PC-9 (cell line): ENCODE measurements around the gene SH3RF1. TPM values are rescaled to one million over a fixed set of nuclear protein-coding genes. Genes with fewer than 3 reads are reported as not detected.
A peak's percentile ranks its signal among the peaks of the same experiment; 100 is the strongest.

Experiments used
- BruUV-seq: library from RNA; stranded (reverse); fragments of 400-500 nt; replicated peaks from 2 replicates; lab custom pipeline; 2021; lab: Mats Ljungman, UMichigan
- CTCF ChIA-PET: fragments of 300-600 bp; sonication (Branson Sonifier 250); formaldehyde crosslinking; loops from one replicate; lab custom pipeline; 2022; ENCODE audit warnings: antibody characterized with exemption; lab: Charles Lee
- POLR2A ChIA-PET: fragments of 300-600 bp; sonication (Branson Sonifier 250); formaldehyde crosslinking; loops from one replicate; lab custom pipeline; 2022; ENCODE audit warnings: antibody characterized with exemption; ENCODE audit not compliant: unreplicated experiment; lab: Charles Lee
- DNase-seq, 2 experiments: peaks; one replicate each; pipeline versions ENCODE4 v3.0.0 to v3.0.0-alpha.2; 2015 to 2022; ENCODE audit warnings: mixed read lengths in 1 of 2
- H2AFZ ChIP-seq: fragments of 200-600 bp; sonication (generic); 2 replicates; pipeline ENCODE4 v1.8.1; 2017; ENCODE audit warnings: antibody characterized with exemption
- H3F3A ChIP-seq: fragments of 200-600 bp; sonication (generic); 2 replicates; pipeline ENCODE4 v1.8.1; 2017; ENCODE audit warnings: antibody characterized with exemption, mild to moderate bottlenecking, low read depth; ENCODE audit not compliant: insufficient read depth
- H3K27ac ChIP-seq: fragments of 200-600 bp; sonication (generic); 2 replicates; pipeline ENCODE4 v1.6.1; 2016; ENCODE audit warnings: mixed run types
- H3K27me3 ChIP-seq: fragments of 200-600 bp; sonication (generic); 2 replicates; pipeline ENCODE4 v1.6.1; 2016; ENCODE audit warnings: low read depth, mixed run types; ENCODE audit not compliant: insufficient read depth
- H3K36me3 ChIP-seq: fragments of 200-600 bp; sonication (generic); 2 replicates; pipeline ENCODE4 v1.6.1; 2016; ENCODE audit warnings: low read depth, mixed run types
- H3K4me1 ChIP-seq: fragments of 200-600 bp; sonication (generic); replicated peaks from 2 replicates; pipeline ENCODE4 v1.6.1; 2016; ENCODE audit warnings: mixed run types; ENCODE audit not compliant: insufficient read depth
- H3K4me2 ChIP-seq: fragments of 200-600 bp; sonication (generic); 2 replicates; pipeline ENCODE4 v1.6.1; 2017; ENCODE audit warnings: mixed run types
- H3K4me3 ChIP-seq: fragments of 200-600 bp; sonication (generic); 2 replicates; pipeline ENCODE4 v1.6.1; 2016; ENCODE audit warnings: mixed run types
- H3K79me2 ChIP-seq: fragments of 200-600 bp; sonication (generic); 2 replicates; pipeline ENCODE4 v1.6.1; 2017; ENCODE audit warnings: low read depth, mixed run types
- H3K9me2 ChIP-seq: fragments of 200-600 bp; sonication (generic); 2 replicates; pipeline ENCODE4 v1.8.1; 2017; ENCODE audit warnings: mild to moderate bottlenecking; ENCODE audit not compliant: insufficient read depth
- H3K9me3 ChIP-seq: fragments of 200-600 bp; sonication (generic); 2 replicates; pipeline ENCODE4 v1.8.1; 2016; ENCODE audit warnings: low read depth; ENCODE audit not compliant: insufficient read depth
- H4K20me1 ChIP-seq: fragments of 200-600 bp; sonication (generic); 2 replicates; pipeline ENCODE4 v1.8.1; 2017; ENCODE audit not compliant: insufficient read depth
- EZH2 ChIP-seq: fragments of 200-600 bp; sonication (generic); IDR thresholded peaks from 2 replicates; pipeline ENCODE4 v1.8.0; 2017; ENCODE audit warnings: antibody characterized with exemption, low read depth
- intact Hi-C: fragments of 100-400 bp; cut with micrococcal nuclease; formaldehyde crosslinking; loops from one replicate; pipeline ENCODE4 v1.10.0; 2022; ENCODE audit not compliant: unreplicated experiment
- total RNA-seq: library from RNA; stranded (reverse); gene quantifications from 2 replicates; pipeline ENCODE4 v1.2.3, GENCODE V29; 2021
- TF ChIP-seq, protein P1 (sequence below): fragments of 200-600 bp; sonication (generic); conservative IDR thresholded peaks from 2 replicates; pipeline ENCODE4 v1.6.1; 2017; ENCODE audit warnings: mixed run types, antibody characterized with exemption, mild to moderate bottlenecking, moderate library complexity

The SH3RF1 gene
- total RNA-seq, 1 experiment from 2014 or later = 26.4 TPM

DNA sequence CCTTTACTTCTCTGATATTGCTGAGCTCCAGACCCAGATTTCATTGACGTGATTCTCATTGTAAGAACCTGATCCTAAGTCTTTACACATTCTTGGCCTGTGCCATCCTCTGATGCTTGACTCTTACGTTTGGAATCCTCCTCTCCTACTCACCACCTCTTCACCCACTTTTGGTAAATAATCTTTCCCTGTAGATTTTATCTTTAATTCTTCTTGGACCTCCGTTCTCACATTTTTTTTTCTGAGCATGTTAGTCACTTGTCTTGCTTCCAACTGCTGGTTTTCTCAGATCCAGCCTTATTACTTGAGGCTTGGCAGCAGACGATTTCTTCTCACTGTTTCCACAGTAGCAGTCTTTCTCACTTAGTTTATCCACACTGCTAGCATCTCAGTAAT, 12.4 kb upstream of the SH3RF1 start:
- Histone ChIP-seq H3K27me3 (no peaks in the 10 kb centered on the region), H4K20me1 (no peaks in the 10 kb centered on the region), H3F3A (peaks cover 23% of the 10 kb centered on the region), H3K4me1 (peaks cover 26% of the 10 kb centered on the region), H2AFZ (peak overlapping the region; percentile 67), H3K4me2 (peak overlapping the region; percentile 80), H3K9me2 (no peaks in the 10 kb centered on the region), H3K9me3 (no peaks in the 10 kb centered on the region), H3K4me3 (peak overlapping the region; percentile 46; the same call in 1 of the 2 replicates), H3K79me2 (no peaks in the 10 kb centered on the region), H3K27ac (peak overlapping the region; percentile 83), H3K36me3 (no peaks in the 10 kb centered on the region)
- intact Hi-C loops = loop anchor here (1.0 kb wide), 1 partner anchor 11 kb away; no protein-coding TSS in a partner anchor
- no TSS peak for BruUV-seq
- DNase-seq = peak; percentile 31 to 84
- TF ChIP-seq, protein P1, sequence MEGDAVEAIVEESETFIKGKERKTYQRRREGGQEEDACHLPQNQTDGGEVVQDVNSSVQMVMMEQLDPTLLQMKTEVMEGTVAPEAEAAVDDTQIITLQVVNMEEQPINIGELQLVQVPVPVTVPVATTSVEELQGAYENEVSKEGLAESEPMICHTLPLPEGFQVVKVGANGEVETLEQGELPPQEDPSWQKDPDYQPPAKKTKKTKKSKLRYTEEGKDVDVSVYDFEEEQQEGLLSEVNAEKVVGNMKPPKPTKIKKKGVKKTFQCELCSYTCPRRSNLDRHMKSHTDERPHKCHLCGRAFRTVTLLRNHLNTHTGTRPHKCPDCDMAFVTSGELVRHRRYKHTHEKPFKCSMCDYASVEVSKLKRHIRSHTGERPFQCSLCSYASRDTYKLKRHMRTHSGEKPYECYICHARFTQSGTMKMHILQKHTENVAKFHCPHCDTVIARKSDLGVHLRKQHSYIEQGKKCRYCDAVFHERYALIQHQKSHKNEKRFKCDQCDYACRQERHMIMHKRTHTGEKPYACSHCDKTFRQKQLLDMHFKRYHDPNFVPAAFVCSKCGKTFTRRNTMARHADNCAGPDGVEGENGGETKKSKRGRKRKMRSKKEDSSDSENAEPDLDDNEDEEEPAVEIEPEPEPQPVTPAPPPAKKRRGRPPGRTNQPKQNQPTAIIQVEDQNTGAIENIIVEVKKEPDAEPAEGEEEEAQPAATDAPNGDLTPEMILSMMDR = no peak
- no peak for TF ChIP-seq EZH2
- CTCF ChIA-PET = interaction anchor here (0.7 kb wide), 1 partner anchor 152 kb away, joined by 11 read pairs; no protein-coding TSS in a partner anchor
- POLR2A ChIA-PET = interaction anchor here (0.6 to 0.7 kb wide), 2 partner anchors 13 to 551 kb away, joined by 3 read pairs; no protein-coding TSS in a partner anchor

DNA sequence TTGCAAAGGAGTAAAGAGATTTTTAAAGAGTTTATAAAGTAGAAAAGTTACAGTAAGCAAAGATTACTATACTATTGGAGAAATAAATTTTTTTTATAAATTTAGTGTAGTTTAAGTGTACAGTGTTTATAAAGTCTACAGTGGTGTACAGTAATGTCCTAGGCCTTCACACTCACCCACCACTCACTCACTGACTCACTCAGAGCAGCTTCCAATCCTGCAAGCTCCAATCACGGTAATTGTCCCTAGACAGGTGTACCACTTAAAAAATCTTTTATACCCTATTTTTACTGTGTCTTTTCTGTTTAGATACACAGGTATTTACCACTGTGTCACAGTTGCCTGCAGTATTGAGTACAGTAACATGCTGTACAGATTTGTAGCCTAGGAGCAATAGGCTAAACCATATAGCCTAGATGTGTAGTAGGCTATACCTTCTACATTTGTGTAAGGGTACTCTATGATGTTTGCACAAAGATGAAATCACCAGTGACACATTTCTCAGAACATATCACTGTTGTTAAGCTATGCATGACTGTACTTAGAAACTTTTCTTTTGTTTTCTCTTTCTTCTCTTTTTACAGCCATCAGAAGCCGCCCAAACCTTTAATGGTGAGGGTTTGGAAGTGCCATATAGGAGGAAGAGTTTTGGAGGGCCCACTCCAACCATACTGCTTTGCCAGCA, 11.8 kb upstream of the SH3RF1 start:
- no peaks in the 10 kb centered on the region for H4K20me1 ChIP-seq
- peaks cover 26% of the 10 kb centered on the region for H3K4me1 ChIP-seq
- peak in 1 of 2 experiments; percentile 77 for DNase-seq
- intact Hi-C loops = loop anchor here (1.0 kb wide), 1 partner anchor 10 kb away; no protein-coding TSS in a partner anchor
- H3K36me3 ChIP-seq = no peaks in the 10 kb centered on the region
- no peaks in the 10 kb centered on the region for H3K27me3 ChIP-seq
- ChIA-PET POLR2A (interaction anchor here (0.6 to 0.7 kb wide), 3 partner anchors 12 to 550 kb away, joined by 3 to 4 read pairs (median 3); no protein-coding TSS in a partner anchor), CTCF (no interaction called here)
- peak overlapping the region; percentile 83 for H3K27ac ChIP-seq
- H3K79me2 ChIP-seq = no peaks in the 10 kb centered on the region
- H3K9me3 ChIP-seq = no peaks in the 10 kb centered on the region
- H3F3A ChIP-seq = peaks cover 23% of the 10 kb centered on the region
- H3K4me2 ChIP-seq = peak overlapping the region; percentile 80
- peak overlapping the region; percentile 67; the same call in 1 of the 2 replicates for H2AFZ ChIP-seq
- TF ChIP-seq EZH2 = no peak
- TF ChIP-seq, protein P1 = no peak
- no TSS peak for BruUV-seq
- peak overlapping the region; percentile 46; the same call in 1 of the 2 replicates for H3K4me3 ChIP-seq
- no peaks in the 10 kb centered on the region for H3K9me2 ChIP-seq

DNA sequence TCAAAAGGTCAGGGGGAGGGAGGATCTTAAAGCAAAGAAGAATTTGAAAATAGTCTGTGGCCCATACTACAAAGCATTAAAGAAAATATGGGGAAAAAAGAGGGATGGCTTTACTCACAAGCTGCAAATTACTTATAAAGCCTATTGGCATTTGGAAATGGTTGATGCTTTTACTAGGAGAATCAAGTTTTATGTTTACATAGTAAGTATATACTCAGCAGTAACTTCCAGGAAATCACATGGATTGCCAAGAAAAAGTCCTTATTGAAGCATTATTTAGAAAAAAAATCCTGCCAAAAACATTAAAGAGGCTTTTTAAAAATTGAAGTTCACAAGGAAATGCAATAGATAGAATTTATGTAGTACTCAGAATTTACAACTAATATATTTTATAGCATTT, 8.4 kb upstream of the SH3RF1 start:
- Histone ChIP-seq H3K4me2 (no peak overlapping the region), H3K9me3 (no peaks in the 10 kb centered on the region), H3K9me2 (no peaks in the 10 kb centered on the region), H4K20me1 (no peaks in the 10 kb centered on the region), H3K4me1 (peaks cover 24% of the 10 kb centered on the region), H3F3A (peaks cover 23% of the 10 kb centered on the region), H3K79me2 (no peaks in the 10 kb centered on the region), H2AFZ (no peak overlapping the region), H3K36me3 (no peaks in the 10 kb centered on the region), H3K27ac (no peak overlapping the region), H3K27me3 (no peaks in the 10 kb centered on the region), H3K4me3 (no peak overlapping the region)
- intact Hi-C loops = no loop called here
- TF ChIP-seq, protein P1 = no peak
- no peak for DNase-seq
- no TSS peak for BruUV-seq
- POLR2A ChIA-PET = no interaction called here
- CTCF ChIA-PET = interaction anchor here (0.5 kb wide), 1 partner anchor 485 kb away, joined by 3 read pairs; no protein-coding TSS in a partner anchor
